UCSD-AML1 (cell line): Measurements from ENCODE around the gene KIAA0513.
"Not testable (repeated sequence)": the region's sequence is repeated elsewhere in the genome, so short reads cannot be mapped to it uniquely, and the experiment has no call there.

Experiments
- DNase-seq: peaks from one replicate; lab custom pipeline; 2025; ENCODE audit not compliant: unreplicated experiment; lab: John Stamatoyannopoulos, UW

Gene KIAA0513

GRCh38 chr16:85047867-85048455 is 20.4 kb downstream of the KIAA0513 start:
- peak; percentile 65 for DNase-seq

- DNase-seq: no peak
Observed at GRCh38 chr16:85048921-85049562, 21.4 kb downstream of the KIAA0513 start.

DNA sequence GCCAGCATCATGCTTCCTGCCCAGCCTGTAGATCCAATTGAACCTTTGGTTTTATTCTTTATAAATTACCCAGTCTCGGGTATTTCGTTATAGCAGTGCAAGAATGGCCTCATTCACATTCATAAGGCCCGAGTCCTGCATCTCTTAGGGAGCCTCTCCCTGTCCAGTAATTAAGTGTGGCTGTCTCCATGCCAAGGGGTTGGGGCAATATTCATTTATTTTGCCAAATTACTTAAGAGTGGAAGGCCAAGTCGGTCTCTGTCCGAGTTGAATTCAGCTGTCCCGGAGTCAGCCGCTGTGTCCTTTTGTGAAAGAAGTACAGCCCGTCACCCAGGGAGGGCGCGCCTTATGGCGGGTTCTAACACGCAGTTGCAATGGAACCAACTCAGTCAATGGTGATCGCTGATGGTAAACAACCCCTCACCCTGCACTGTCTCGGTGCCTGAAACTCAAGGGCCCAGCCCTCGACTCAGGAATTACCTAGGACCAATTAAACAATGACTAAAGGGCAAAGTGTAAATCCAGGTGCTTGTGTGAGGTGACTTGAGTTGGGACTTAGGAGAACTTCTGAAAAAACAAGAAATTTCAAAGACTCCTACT is 22.2 kb downstream of the KIAA0513 start:
- no peak for DNase-seq

DNA sequence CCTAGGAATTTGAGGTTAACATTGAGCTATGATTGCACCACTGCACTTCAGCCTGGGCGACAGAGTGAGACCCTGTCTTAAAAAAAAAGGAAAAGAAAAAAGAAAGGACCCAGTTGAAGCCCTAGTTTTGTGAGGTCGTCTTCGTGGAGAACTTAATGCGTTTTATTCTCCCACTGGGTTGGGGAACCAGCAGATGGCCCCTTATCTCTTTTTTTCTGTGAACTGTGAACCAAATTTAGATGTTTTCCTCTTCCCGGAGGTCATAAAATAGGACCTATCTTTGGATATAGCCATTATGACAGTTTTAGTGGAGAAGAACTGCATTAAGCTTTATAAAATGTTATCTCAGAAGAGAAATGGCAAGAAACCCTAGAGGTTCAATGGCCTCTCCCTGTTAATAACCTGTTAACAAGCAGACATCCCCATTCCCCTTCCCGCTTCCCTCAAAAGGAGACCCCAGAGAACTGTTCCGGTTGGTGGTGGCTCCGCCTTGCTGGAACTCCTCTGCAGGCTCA is 23.5 kb downstream of the KIAA0513 start:
- DNase-seq: no peak

- DNase-seq: no peak
Observed at GRCh38 chr16:85051683-85052082, 24.1 kb downstream of the KIAA0513 start.

DNA sequence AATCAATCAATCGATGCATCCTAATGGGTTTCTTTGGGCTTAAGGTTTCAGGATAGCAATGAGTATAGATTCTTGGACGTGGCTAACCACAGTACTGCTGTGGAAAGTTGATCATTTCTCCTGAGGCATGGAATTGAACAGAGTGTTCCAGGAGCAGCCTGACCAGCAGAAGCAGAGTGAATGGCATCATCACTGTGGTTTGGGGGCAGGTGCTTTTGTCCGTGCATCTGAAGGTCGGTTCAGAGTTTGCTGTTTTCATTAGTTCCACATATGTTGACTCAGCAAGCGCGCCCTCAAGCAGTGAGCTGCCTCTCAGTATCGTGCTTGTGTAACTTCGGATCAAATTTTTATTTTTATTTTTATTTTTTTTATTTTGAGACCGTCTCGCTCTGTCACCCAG is 24.9 kb downstream of the KIAA0513 start:
- no peak for DNase-seq

DNA sequence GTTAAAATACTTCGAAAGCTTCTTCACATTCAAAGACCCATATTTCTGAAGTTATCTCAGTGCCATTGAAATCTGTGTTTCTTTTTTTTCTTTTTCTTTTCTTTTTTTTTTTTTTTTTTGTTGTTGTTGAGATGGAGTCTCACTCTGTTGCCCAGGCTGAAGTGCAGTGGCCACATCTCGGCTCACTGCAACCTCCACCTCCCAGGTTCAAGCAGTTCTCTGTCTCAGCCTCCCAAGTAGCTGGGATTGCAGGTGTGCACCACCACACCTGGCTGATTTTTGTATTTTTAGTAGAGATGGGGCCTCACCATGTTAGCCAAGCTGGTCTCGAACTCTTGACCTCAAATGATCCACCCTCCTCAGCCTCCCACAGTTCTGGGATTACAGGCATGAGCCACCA is 26.7 kb downstream of the KIAA0513 start:
- not testable (repeated sequence) for DNase-seq

GRCh38 chr16:85054948-85055492 is 27.4 kb downstream of the KIAA0513 start:
- no peak for DNase-seq

- DNase-seq: peak; percentile 64
Observed at GRCh38 chr16:85055493-85056210, 28.1 kb downstream of the KIAA0513 start.

GRCh38 chr16:85056211-85056748 is 28.7 kb downstream of the KIAA0513 start:
- DNase-seq: peak; percentile 45

DNA sequence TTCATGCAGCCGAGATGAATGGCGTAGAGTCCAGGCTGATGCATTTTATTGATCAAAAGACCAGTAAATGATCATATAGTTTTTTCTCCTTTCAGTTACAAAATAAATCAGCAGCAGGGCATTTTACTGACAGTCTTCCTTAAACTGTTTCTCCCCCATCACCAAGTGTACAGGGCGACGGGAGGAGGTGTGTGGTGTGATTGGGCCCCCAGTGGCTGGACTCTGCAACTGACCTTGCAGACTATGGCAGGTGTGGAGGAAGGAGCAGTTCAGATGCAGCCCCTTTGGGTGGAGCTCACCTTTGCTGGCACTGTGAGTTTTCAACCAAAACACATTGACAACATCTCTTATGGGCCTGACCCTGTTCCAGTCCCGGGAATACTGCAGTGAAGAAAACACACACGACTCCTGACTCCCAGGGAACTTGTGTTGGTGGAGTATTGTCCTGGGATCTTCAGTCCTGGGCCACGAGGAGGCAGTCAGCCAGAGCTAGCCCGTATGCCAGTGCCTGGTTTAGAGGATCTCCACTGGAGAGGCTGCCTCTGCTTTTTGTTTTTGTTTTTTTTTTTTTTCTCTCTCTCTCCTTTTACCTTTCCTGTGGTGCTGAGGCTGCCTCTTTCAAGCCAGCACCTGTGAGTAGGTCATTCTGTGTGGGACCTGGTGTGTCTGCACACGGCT is 29.8 kb downstream of the KIAA0513 start:
- DNase-seq: no peak

DNA sequence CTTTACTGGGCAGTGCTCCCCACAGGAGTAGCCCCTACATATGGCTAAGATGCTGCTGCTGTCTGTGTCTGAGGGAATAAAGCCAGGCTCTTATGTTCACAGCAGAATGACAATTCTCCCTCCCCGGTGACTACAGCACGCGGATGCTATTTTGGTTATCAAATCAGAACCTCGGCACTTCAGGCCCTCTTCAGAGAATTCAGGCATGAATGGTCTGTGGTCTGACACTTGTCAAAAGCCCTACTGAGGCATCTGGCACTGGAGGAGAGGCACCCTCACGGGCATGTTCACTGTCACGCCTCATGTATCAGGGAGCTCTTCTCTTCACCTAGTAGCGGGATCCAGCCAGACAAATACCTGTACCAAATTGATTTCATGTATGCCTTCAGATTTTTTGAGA is 30.4 kb downstream of the KIAA0513 start:
- DNase-seq: no peak

DNA sequence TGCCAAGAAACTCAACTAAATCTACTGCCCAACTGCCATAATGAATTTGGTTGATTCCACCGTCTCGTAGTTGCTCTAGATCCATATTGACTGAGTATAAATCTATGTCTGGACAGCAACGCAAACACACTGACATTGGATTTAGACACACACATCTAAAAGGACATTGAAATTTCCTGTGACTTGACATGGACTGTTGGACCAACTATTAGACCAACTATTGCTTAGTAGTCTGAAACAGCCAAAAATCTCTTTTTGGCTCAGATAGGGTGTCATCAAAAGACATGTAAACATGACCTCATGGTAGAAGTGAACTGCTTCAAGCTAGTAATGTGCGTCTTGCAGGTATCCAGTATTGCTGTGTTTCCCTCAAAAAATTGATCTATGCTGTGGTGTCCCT is 31.3 kb downstream of the KIAA0513 start:
- no peak for DNase-seq

GRCh38 chr16:85061566-85061965 is 34.0 kb downstream of the KIAA0513 start:
- peak; percentile 67 for DNase-seq

DNA sequence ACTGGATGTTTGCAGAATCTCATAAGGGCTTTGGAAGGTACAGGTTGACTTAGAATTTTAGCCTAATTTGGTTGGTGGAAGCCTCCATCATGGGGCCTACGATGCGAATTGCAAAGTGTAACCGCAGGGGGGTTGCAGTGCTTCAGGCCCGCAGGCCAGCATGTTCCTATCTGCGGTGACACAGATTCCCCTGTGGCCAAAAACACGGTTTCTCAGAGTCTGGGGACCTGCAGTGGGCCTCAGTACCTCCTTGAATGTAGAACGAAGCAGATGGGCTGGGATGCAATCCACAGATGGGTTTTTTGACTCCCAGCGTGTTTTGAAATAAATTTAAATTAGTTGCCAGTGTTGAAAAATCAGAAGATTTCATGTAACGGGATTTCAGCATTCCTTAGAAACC is 34.7 kb downstream of the KIAA0513 start:
- no peak for DNase-seq

- no peak for DNase-seq
Observed at GRCh38 chr16:85062845-85063244, 35.2 kb downstream of the KIAA0513 start.

DNA sequence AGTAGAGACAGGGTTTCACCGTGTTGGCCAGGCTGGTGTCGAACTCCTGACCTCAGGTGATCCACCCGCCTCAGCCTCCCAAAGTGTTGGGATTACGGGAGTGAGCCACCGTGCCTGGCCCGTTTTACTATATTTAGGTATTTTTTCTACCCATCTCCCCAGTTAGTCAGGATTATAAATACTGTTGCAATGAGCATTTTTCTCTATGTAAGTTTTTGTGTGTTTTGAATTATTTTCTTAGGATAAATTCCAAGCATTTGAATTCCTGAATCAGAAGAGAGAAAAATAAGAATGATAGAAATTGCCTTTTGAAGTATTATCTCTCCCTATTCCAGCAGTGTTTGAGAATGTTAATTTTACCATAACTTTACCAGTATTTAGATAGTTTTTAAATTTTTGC is 36.6 kb downstream of the KIAA0513 start:
- no peak for DNase-seq

- no peak for DNase-seq
Observed at GRCh38 chr16:85065099-85065498, 37.5 kb downstream of the KIAA0513 start.

- no peak for DNase-seq
Observed at GRCh38 chr16:85066346-85066885, 38.8 kb downstream of the KIAA0513 start.

DNA sequence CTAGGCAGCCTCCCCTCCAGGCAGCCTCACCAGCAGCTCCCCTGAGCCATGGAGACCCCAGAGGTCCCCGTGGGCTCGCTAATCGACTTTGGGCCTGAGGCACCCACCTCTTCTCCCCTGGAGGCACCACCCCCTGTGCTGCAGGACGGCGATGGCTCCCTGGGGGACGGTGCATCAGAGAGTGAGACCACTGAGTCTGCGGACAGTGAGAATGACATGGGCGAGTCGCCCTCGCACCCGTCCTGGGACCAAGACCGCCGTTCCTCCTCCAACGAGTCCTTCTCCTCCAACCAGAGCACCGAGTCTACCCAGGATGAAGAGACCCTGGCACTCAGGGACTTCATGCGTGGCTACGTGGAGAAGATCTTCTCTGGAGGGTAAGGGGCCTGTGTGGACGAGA is 39.4 kb downstream of the KIAA0513 start:
- no peak for DNase-seq
